HFFc6 (cell line): ENCODE data around the gene TLCD3B. TPM values are rescaled to one million over a fixed set of nuclear protein-coding genes. Genes with fewer than 3 reads are reported as not detected.
A peak's percentile ranks its signal among the peaks of the same experiment; 100 is the strongest.

ENCODE experiments used
- DNase-seq: peaks from one replicate; pipeline ENCODE4 v3.0.0-alpha.2; 2018
- H3K27ac Mint-ChIP-seq: 2 replicates; pipeline ENCODE4 v1.8.0; 2020; ENCODE audit warnings: mild to moderate bottlenecking, mixed read lengths
- H3K27me3 Mint-ChIP-seq: 2 replicates; pipeline ENCODE4 v1.8.0; 2021; ENCODE audit warnings: mild to moderate bottlenecking, moderate library complexity, mixed read lengths; ENCODE audit not compliant: insufficient read depth
- H3K36me3 Mint-ChIP-seq: 2 replicates; pipeline ENCODE4 v1.8.0; 2021; ENCODE audit warnings: low read depth, mixed read lengths
- H3K4me1 Mint-ChIP-seq: 2 replicates; pipeline ENCODE4 v1.8.0; 2020; ENCODE audit warnings: low read depth, mixed read lengths
- H3K4me3 Mint-ChIP-seq: 2 replicates; pipeline ENCODE4 v1.8.0; 2020; ENCODE audit warnings: mild to moderate bottlenecking, moderate library complexity, mixed read lengths
- H3K9me3 Mint-ChIP-seq: 2 replicates; pipeline ENCODE4 v1.8.0; 2020; ENCODE audit warnings: mild to moderate bottlenecking, mixed read lengths
- total RNA-seq, 6 experiments: library from RNA; stranded (reverse); fragmentation: NEBNext Ultra II Directional; extraction: Animal tissue kit (Norgen Biotek cat#: 25700); gene quantifications; 2 replicates in 1 of 6; 3 replicates in 5 of 6; pipeline ENCODE4 v1.2.3, GENCODE V29; 2021
- TF ChIP-seq, protein P1 (sequence below): fragments of 200-600 bp; sonication (generic); IDR thresholded peaks from 2 replicates; pipeline ENCODE4 v1.5.0; 2021; ENCODE audit warnings: antibody characterized with exemption, mild to moderate bottlenecking

TLCD3B gene
- total RNA-seq, 6 experiments from 2014 or later = 0.28 to 0.39 (median 0.33) TPM; not detected in 2

GRCh38 chr16:29993191-29993902, 37.7 kb downstream of the TLCD3B start:
- TF ChIP-seq, protein P1, sequence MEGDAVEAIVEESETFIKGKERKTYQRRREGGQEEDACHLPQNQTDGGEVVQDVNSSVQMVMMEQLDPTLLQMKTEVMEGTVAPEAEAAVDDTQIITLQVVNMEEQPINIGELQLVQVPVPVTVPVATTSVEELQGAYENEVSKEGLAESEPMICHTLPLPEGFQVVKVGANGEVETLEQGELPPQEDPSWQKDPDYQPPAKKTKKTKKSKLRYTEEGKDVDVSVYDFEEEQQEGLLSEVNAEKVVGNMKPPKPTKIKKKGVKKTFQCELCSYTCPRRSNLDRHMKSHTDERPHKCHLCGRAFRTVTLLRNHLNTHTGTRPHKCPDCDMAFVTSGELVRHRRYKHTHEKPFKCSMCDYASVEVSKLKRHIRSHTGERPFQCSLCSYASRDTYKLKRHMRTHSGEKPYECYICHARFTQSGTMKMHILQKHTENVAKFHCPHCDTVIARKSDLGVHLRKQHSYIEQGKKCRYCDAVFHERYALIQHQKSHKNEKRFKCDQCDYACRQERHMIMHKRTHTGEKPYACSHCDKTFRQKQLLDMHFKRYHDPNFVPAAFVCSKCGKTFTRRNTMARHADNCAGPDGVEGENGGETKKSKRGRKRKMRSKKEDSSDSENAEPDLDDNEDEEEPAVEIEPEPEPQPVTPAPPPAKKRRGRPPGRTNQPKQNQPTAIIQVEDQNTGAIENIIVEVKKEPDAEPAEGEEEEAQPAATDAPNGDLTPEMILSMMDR = no peak
- Mint-ChIP-seq H3K4me1 (peaks cover 29% of the 10 kb centered on the region), H3K36me3 (peaks cover 31% of the 10 kb centered on the region), H3K27me3 (peaks cover 5% of the 10 kb centered on the region), H3K9me3 (no peaks in the 10 kb centered on the region), H3K27ac (peak overlapping the region; percentile 98), H3K4me3 (0 out of 2 replicates have a peak overlapping the region, but pooled peaks have one; percentile 95)
- DNase-seq = no peak

GRCh38 chr16:29992344-29992967, 38.6 kb downstream of the TLCD3B start:
- Mint-ChIP-seq H3K27me3 (peaks cover 5% of the 10 kb centered on the region), H3K4me1 (peaks cover 29% of the 10 kb centered on the region), H3K9me3 (no peaks in the 10 kb centered on the region), H3K36me3 (peaks cover 29% of the 10 kb centered on the region), H3K27ac (peak overlapping the region; percentile 62; the same call in 1 of the 2 replicates), H3K4me3 (no peak overlapping the region)
- peak; percentile 40 for DNase-seq
- TF ChIP-seq, protein P1 = no peak

DNA sequence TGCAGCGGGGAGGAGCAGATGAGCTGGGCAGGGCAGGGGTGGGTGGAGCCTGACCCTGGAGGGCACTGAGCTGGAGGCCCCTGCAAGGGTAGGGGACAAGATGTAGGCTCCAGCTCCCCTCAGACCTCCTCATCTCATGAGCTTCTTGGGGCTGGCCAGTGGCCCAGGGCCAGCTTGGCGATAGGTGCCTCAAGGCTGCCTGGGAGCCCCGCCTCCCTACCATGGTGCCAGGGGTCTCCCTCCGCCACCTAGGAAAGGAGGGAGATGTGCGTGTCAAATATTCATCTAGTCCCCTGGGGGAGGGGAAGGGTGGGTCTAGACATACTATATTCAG, 39.5 kb downstream of the TLCD3B start:
- no peaks in the 10 kb centered on the region for H3K9me3 Mint-ChIP-seq
- H3K36me3 Mint-ChIP-seq = peaks cover 24% of the 10 kb centered on the region
- no peak overlapping the region for H3K27ac Mint-ChIP-seq
- H3K27me3 Mint-ChIP-seq = peaks cover 5% of the 10 kb centered on the region
- DNase-seq = no peak
- TF ChIP-seq, protein P1 = no peak
- no peak overlapping the region for H3K4me3 Mint-ChIP-seq
- peaks cover 22% of the 10 kb centered on the region for H3K4me1 Mint-ChIP-seq

DNA sequence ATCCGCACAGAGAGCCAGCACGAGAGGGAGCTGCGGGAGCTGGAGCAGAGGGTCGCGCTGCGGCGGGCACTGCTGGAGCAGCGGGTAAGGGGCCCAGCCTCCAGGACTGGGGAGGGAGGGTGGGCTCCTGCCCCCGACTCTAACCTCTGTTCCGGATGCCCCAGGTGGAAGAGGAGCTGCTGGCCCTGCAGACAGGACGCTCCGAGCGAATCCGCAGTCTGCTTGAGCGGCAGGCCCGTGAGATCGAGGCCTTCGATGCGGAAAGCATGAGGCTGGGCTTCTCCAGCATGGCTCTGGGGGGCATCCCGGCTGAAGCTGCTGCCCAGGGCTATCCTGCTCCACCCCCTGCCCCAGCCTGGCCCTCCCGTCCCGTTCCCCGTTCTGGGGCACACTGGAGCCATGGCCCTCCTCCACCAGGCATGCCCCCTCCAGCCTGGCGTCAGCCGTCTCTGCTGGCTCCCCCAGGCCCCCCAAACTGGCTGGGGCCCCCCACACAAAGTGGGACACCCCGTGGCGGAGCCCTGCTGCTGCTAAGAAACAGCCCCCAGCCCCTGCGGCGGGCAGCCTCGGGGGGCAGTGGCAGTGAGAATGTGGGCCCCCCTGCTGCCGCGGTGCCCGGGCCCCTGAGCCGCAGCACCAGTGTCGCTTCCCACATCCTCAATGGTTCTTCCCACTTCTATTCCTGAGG, 40.0 kb downstream of the TLCD3B start:
- no peak overlapping the region for H3K27ac Mint-ChIP-seq
- DNase-seq = no peak
- peaks cover 22% of the 10 kb centered on the region for H3K4me1 Mint-ChIP-seq
- H3K4me3 Mint-ChIP-seq = no peak overlapping the region
- TF ChIP-seq, protein P1 = no peak
- H3K9me3 Mint-ChIP-seq = no peaks in the 10 kb centered on the region
- peaks cover 20% of the 10 kb centered on the region for H3K36me3 Mint-ChIP-seq
- H3K27me3 Mint-ChIP-seq = peaks cover 5% of the 10 kb centered on the region

DNA sequence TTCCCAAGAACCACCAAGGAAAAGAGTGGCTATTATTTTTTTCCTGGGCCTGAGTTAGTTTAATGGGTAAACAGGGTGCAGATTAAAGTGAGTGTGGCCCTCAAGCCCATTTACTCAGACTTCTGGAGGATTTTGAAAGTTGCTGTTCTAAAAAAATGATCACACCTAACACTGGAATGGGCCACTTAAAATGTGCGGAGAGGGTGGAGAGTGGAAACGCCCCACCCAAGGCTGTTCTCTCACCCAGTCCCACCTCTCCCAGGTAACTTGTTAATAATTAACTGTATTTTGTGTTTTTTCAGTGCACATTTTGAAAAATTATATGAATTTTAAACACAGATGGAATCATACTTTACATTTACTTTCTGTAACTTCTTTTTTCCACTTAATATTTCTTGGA, 41.0 kb downstream of the TLCD3B start:
- peaks cover 24% of the 10 kb centered on the region for H3K36me3 Mint-ChIP-seq
- peaks cover 22% of the 10 kb centered on the region for H3K4me1 Mint-ChIP-seq
- H3K27ac Mint-ChIP-seq = no peak overlapping the region
- no peaks in the 10 kb centered on the region; the same call in none of the 2 replicates for H3K27me3 Mint-ChIP-seq
- H3K9me3 Mint-ChIP-seq = no peaks in the 10 kb centered on the region
- no peak for DNase-seq
- no peak overlapping the region for H3K4me3 Mint-ChIP-seq
- TF ChIP-seq, protein P1 = no peak
